Measurements from ENCODE around the gene AKAP7. TPM values are rescaled to one million over a fixed set of nuclear protein-coding genes. Genes with fewer than 3 reads are reported as not detected.

Gene AKAP7
- total RNA-seq, 1 donor from 2014 or later: 4.6 TPM

GRCh38 chr6:131172222-131172621 is 37.0 kb downstream of the AKAP7 start:
- Histone ChIP-seq H3K4me1 (ENCODE audit: insufficient read depth, low read length) (no peaks in the 10 kb centered on the region), H3K79me2 (ENCODE audit: insufficient read depth, low read length) (no peaks in the 10 kb centered on the region), H3K36me3 (ENCODE audit: insufficient read depth, low read length) (no peaks in the 10 kb centered on the region), H3K27me3 (ENCODE audit: insufficient read depth, low read length) (no peaks in the 10 kb centered on the region), H3K27ac (ENCODE audit: low read depth, low read length) (no peak overlapping the region), H3K4me2 (ENCODE audit: low read length) (peak overlapping the region; percentile 3), H3K9me3 (ENCODE audit: insufficient read depth, low read depth, low read length) (no peaks in the 10 kb centered on the region), H2AFZ (ENCODE audit: low read depth, low read length) (no peak overlapping the region), H3K4me3 (ENCODE audit: insufficient read depth, low read depth, low read length) (no peak overlapping the region), H3K9ac (ENCODE audit: low read length) (no peak overlapping the region), H4K20me1 (ENCODE audit: insufficient read depth, low read length) (no peaks in the 10 kb centered on the region)
- FAIRE-seq (no peak), DNase-seq (ENCODE audit: low read depth) (peak; percentile 22)
- Mint-ChIP-seq H3K36me3 (ENCODE audit: low read depth, unreplicated experiment) (no peaks in the 10 kb centered on the region), H3K4me1 (ENCODE audit: low read depth, unreplicated experiment) (peaks cover 3% of the 10 kb centered on the region), H3K27me3 (ENCODE audit: low read depth, unreplicated experiment) (no peaks in the 10 kb centered on the region), H3K27ac (ENCODE audit: unreplicated experiment) (no peak overlapping the region), H3K9me3 (ENCODE audit: unreplicated experiment) (no peaks in the 10 kb centered on the region), H3K4me3 (ENCODE audit: unreplicated experiment) (no peak overlapping the region)
- TF ChIP-seq EZH2 (IDR thresholded peaks at IDR 0.05; ENCODE audit: insufficient read depth, low read length) (no peak), CTCF (IDR thresholded peaks at IDR 0.05; ENCODE audit: insufficient read depth, low read depth, low read length) (no peak)

GRCh38 chr6:131173680-131174079 is 38.4 kb downstream of the AKAP7 start:
- no peaks in the 10 kb centered on the region for H3K36me3 ChIP-seq (ENCODE audit: insufficient read depth, low read length)
- H3K9me3 ChIP-seq (ENCODE audit: insufficient read depth, low read depth, low read length): no peaks in the 10 kb centered on the region
- TF ChIP-seq CTCF (IDR thresholded peaks at IDR 0.05; ENCODE audit: insufficient read depth, low read depth, low read length) (no peak), EZH2 (IDR thresholded peaks at IDR 0.05; ENCODE audit: insufficient read depth, low read length) (no peak)
- H4K20me1 ChIP-seq (ENCODE audit: insufficient read depth, low read length): no peaks in the 10 kb centered on the region
- DNase-seq (ENCODE audit: low read depth): peak; percentile 76
- peaks cover 3% of the 10 kb centered on the region for H3K4me1 Mint-ChIP-seq (ENCODE audit: low read depth, unreplicated experiment)
- H3K9ac ChIP-seq (ENCODE audit: low read length): no peak overlapping the region
- no peak overlapping the region for H3K27ac ChIP-seq (ENCODE audit: low read depth, low read length)
- H3K4me1 ChIP-seq (ENCODE audit: insufficient read depth, low read length): no peaks in the 10 kb centered on the region
- peaks cover 2% of the 10 kb centered on the region for H3K36me3 Mint-ChIP-seq (ENCODE audit: low read depth, unreplicated experiment)
- H3K9me3 Mint-ChIP-seq (ENCODE audit: unreplicated experiment): no peaks in the 10 kb centered on the region
- H3K4me3 ChIP-seq (ENCODE audit: insufficient read depth, low read depth, low read length): no peak overlapping the region
- FAIRE-seq: no peak
- no peak overlapping the region for H3K27ac Mint-ChIP-seq (ENCODE audit: unreplicated experiment)
- H3K4me2 ChIP-seq (ENCODE audit: low read length): no peak overlapping the region
- no peaks in the 10 kb centered on the region for H3K27me3 ChIP-seq (ENCODE audit: insufficient read depth, low read length)
- no peak overlapping the region for H2AFZ ChIP-seq (ENCODE audit: low read depth, low read length)
- H3K27me3 Mint-ChIP-seq (ENCODE audit: low read depth, unreplicated experiment): no peaks in the 10 kb centered on the region
- no peaks in the 10 kb centered on the region for H3K79me2 ChIP-seq (ENCODE audit: insufficient read depth, low read length)
- H3K4me3 Mint-ChIP-seq (ENCODE audit: unreplicated experiment): no peak overlapping the region

GRCh38 chr6:131175564-131175963 is 40.3 kb downstream of the AKAP7 start:
- Histone ChIP-seq H3K27me3 (ENCODE audit: insufficient read depth, low read length) (no peaks in the 10 kb centered on the region), H3K4me3 (ENCODE audit: insufficient read depth, low read depth, low read length) (no peak overlapping the region), H3K9me3 (ENCODE audit: insufficient read depth, low read depth, low read length) (no peaks in the 10 kb centered on the region), H3K79me2 (ENCODE audit: insufficient read depth, low read length) (no peaks in the 10 kb centered on the region), H3K9ac (ENCODE audit: low read length) (no peak overlapping the region), H4K20me1 (ENCODE audit: insufficient read depth, low read length) (no peaks in the 10 kb centered on the region), H3K4me2 (ENCODE audit: low read length) (no peak overlapping the region), H2AFZ (ENCODE audit: low read depth, low read length) (no peak overlapping the region), H3K36me3 (ENCODE audit: insufficient read depth, low read length) (no peaks in the 10 kb centered on the region), H3K4me1 (ENCODE audit: insufficient read depth, low read length) (no peaks in the 10 kb centered on the region), H3K27ac (ENCODE audit: low read depth, low read length) (no peak overlapping the region)
- Mint-ChIP-seq H3K27me3 (ENCODE audit: low read depth, unreplicated experiment) (no peaks in the 10 kb centered on the region), H3K4me1 (ENCODE audit: low read depth, unreplicated experiment) (peaks cover 3% of the 10 kb centered on the region), H3K9me3 (ENCODE audit: unreplicated experiment) (no peaks in the 10 kb centered on the region), H3K36me3 (ENCODE audit: low read depth, unreplicated experiment) (peaks cover 2% of the 10 kb centered on the region), H3K4me3 (ENCODE audit: unreplicated experiment) (no peak overlapping the region), H3K27ac (ENCODE audit: unreplicated experiment) (no peak overlapping the region)
- FAIRE-seq: no peak
- TF ChIP-seq EZH2 (IDR thresholded peaks at IDR 0.05; ENCODE audit: insufficient read depth, low read length): no peak
- no peak for TF ChIP-seq CTCF (IDR thresholded peaks at IDR 0.05; ENCODE audit: insufficient read depth, low read depth, low read length)
- no peak for DNase-seq (ENCODE audit: low read depth)
